HCT116 (cell line): ENCODE data around the gene FAM171A1.

Experiments
- CTCF ChIP-seq, 3 experiments: fragments of 200-600 bp in 1 of 3; sonication (generic) in 1 of 3; IDR thresholded peaks in 2 of 3; conservative IDR thresholded peaks in 1 of 3; 2 replicates each; pipeline ENCODE4 v1.5.1; 2012 to 2017; ENCODE audit warnings: low read depth in 2 of 3, low read length in 2 of 3, antibody characterized with exemption in 1 of 3, borderline replicate concordance in 1 of 3, control low read depth in 1 of 3, mild to moderate bottlenecking in 1 of 3, mixed read lengths in 1 of 3, mixed run types in 1 of 3, moderate library complexity in 1 of 3; ENCODE audit not compliant: insufficient read depth in 1 of 3
- EZH2 ChIP-seq: fragments of 200-600 bp; sonication (generic); IDR thresholded peaks from 2 replicates; pipeline ENCODE4 v1.6.1; 2017; ENCODE audit warnings: antibody characterized with exemption, mixed run types
- EZH2phosphoT487 ChIP-seq: fragments of 200-600 bp; IDR thresholded peaks from 2 replicates; pipeline ENCODE4 v1.6.1; 2018; ENCODE audit warnings: antibody characterized with exemption, borderline replicate concordance
- POLR2A ChIP-seq: IDR thresholded peaks from 2 replicates; pipeline ENCODE4 v1.7.0; 2011; ENCODE audit warnings: borderline replicate concordance; ENCODE audit not compliant: insufficient read depth, insufficient read length; ENCODE audit errors: extremely low read depth
- POLR2AphosphoS5 ChIP-seq: IDR thresholded peaks from 2 replicates; pipeline ENCODE4 v1.6.1; 2011; ENCODE audit warnings: mild to moderate bottlenecking, low read depth, low read length, moderate library complexity
- REST ChIP-seq: IDR thresholded peaks from 2 replicates; pipeline ENCODE4 v1.6.1; 2012; ENCODE audit warnings: low read depth
- TCF7L2 ChIP-seq: IDR thresholded peaks from 2 replicates; pipeline ENCODE4 v1.7.0; 2011; ENCODE audit warnings: borderline replicate concordance, inconsistent platforms; ENCODE audit not compliant: insufficient read depth, insufficient read length; ENCODE audit errors: extremely low read depth
- YY1 ChIP-seq: IDR thresholded peaks from 2 replicates; pipeline ENCODE4 v1.6.1; 2011; ENCODE audit warnings: low read length, low read depth, moderate library complexity, mild to moderate bottlenecking; ENCODE audit not compliant: insufficient replicate concordance; ENCODE audit errors: extremely low read depth
- ZBTB33 ChIP-seq: IDR thresholded peaks from 2 replicates; pipeline ENCODE4 v1.6.1; 2011; ENCODE audit warnings: mild to moderate bottlenecking, low read length, moderate library complexity; ENCODE audit not compliant: insufficient replicate concordance; ENCODE audit errors: extremely low read depth

- TF ChIP-seq POLR2AphosphoS5: no peak
- no peak for TF ChIP-seq EZH2
- TF ChIP-seq CTCF (IDR thresholded peaks at IDR 0.05 in 2 of 3, conservative IDR thresholded peaks at IDR 0.05 in 1 of 3; ENCODE audit: borderline replicate concordance in 1 of 3, insufficient read depth in 1 of 3, low read depth in 2 of 3, low read length in 2 of 3): no peak
- TF ChIP-seq YY1: no peak
- TF ChIP-seq REST: no peak
- TF ChIP-seq ZBTB33: no peak
- TF ChIP-seq EZH2phosphoT487: no peak
- no peak for TF ChIP-seq POLR2A
- no peak for TF ChIP-seq TCF7L2
Measured at GRCh38 chr10:15254808-15255648, 116.1 kb downstream of the FAM171A1 start.
